GM23338 (cell line): Measurements from ENCODE around the gene SIGLEC7. TPM values are rescaled to one million over a fixed set of nuclear protein-coding genes. Genes with fewer than 3 reads are reported as not detected.

ENCODE experiments used
- ATAC-seq: fragments of 200-7000 bp; cut with Tn5 transposase; 3 replicates; pipeline ENCODE4 v1.9.1; 2020
- DNase-seq: peaks from one replicate; pipeline ENCODE4 v3.0.0-alpha.2; 2015; ENCODE audit warnings: low spot score
- H2AFZ ChIP-seq: fragments of 200-600 bp; sonication (generic); 2 replicates; pipeline ENCODE4 v1.8.0; 2016; ENCODE audit warnings: antibody characterized with exemption, mild to moderate bottlenecking, moderate library complexity
- H3F3A ChIP-seq: fragments of 200-600 bp; sonication (generic); replicated peaks from 2 replicates; pipeline ENCODE4 v1.8.0; 2017; ENCODE audit warnings: antibody characterized with exemption, mixed run types, low read depth
- H3K27ac ChIP-seq: fragments of 200-600 bp; sonication (generic); 2 replicates; pipeline ENCODE4 v1.6.1; 2016; ENCODE audit warnings: low read depth
- H3K27me3 ChIP-seq: fragments of 200-600 bp; sonication (generic); 2 replicates; pipeline ENCODE4 v1.8.0; 2016; ENCODE audit warnings: mild to moderate bottlenecking, mixed run types, moderate library complexity; ENCODE audit not compliant: insufficient read depth
- H3K36me3 ChIP-seq: fragments of 200-600 bp; sonication (generic); 2 replicates; pipeline ENCODE4 v1.8.0; 2016; ENCODE audit warnings: mild to moderate bottlenecking; ENCODE audit not compliant: insufficient read depth
- H3K4me1 ChIP-seq: fragments of 200-600 bp; sonication (generic); 2 replicates; pipeline ENCODE4 v1.8.0; 2016; ENCODE audit warnings: mild to moderate bottlenecking, moderate library complexity; ENCODE audit not compliant: insufficient read depth
- H3K4me2 ChIP-seq: fragments of 200-600 bp; sonication (generic); 2 replicates; pipeline ENCODE4 v1.7.1; 2017; ENCODE audit warnings: mixed run types
- H3K4me3 ChIP-seq: fragments of 200-600 bp; sonication (generic); 2 replicates; pipeline ENCODE4 v1.6.1; 2016; ENCODE audit warnings: mixed run types
- H3K79me2 ChIP-seq: fragments of 200-600 bp; sonication (generic); replicated peaks from 2 replicates; pipeline ENCODE4 v1.8.0; 2017; ENCODE audit warnings: mild to moderate bottlenecking; ENCODE audit not compliant: insufficient read depth
- H3K9me2 ChIP-seq: fragments of 200-600 bp; sonication (generic); 2 replicates; pipeline ENCODE4 v1.8.0; 2017; ENCODE audit not compliant: insufficient read depth
- H4K20me1 ChIP-seq: fragments of 200-600 bp; sonication (generic); replicated peaks from 2 replicates; pipeline ENCODE4 v1.8.0; 2017; ENCODE audit warnings: mild to moderate bottlenecking; ENCODE audit not compliant: insufficient read depth
- H3K27ac Mint-ChIP-seq: 2 replicates; pipeline ENCODE4 v1.8.0; 2020; ENCODE audit warnings: inconsistent platforms, mild to moderate bottlenecking, moderate library complexity, mixed read lengths
- H3K27me3 Mint-ChIP-seq: 3 replicates; pipeline ENCODE4 v1.8.0; 2022; ENCODE audit warnings: low read depth, mild to moderate bottlenecking, moderate library complexity, mixed read lengths, inconsistent platforms; ENCODE audit not compliant: insufficient read depth, poor library complexity
- H3K36me3 Mint-ChIP-seq: 3 replicates; pipeline ENCODE4 v1.8.0; 2021; ENCODE audit warnings: low read depth, mild to moderate bottlenecking, inconsistent platforms, moderate library complexity, mixed read lengths
- H3K4me1 Mint-ChIP-seq: 3 replicates; pipeline ENCODE4 v1.8.0; 2020; ENCODE audit warnings: mild to moderate bottlenecking, inconsistent platforms, mixed read lengths
- H3K4me3 Mint-ChIP-seq: 3 replicates; pipeline ENCODE4 v1.8.0; 2021; ENCODE audit warnings: moderate library complexity, mild to moderate bottlenecking, inconsistent platforms, mixed read lengths
- H3K9me3 Mint-ChIP-seq: 3 replicates; pipeline ENCODE4 v1.8.0; 2020; ENCODE audit warnings: moderate library complexity, mild to moderate bottlenecking, inconsistent platforms, mixed read lengths
- CREB1 ChIP-seq: fragments of 250-450 bp; sonication (Bioruptor Pico); IDR thresholded peaks from 2 replicates; pipeline ENCODE4 v1.5.0; 2020; ENCODE audit warnings: low read depth, mild to moderate bottlenecking, moderate library complexity
- EZH2 ChIP-seq: fragments of 200-600 bp; sonication (generic); IDR thresholded peaks from one replicate; pipeline ENCODE4 v1.8.0; 2017; ENCODE audit warnings: antibody characterized with exemption, mild to moderate bottlenecking, low read depth; ENCODE audit not compliant: unreplicated experiment
- EZH2phosphoT487 ChIP-seq: fragments of 200-600 bp; sonication (generic); IDR thresholded peaks from one replicate; pipeline ENCODE4 v1.8.1; 2018; ENCODE audit warnings: antibody characterized with exemption; ENCODE audit not compliant: unreplicated experiment
- JUNB ChIP-seq: IDR thresholded peaks from one replicate; pipeline ENCODE4 v1.6.1; 2016; ENCODE audit warnings: antibody characterized with exemption; ENCODE audit not compliant: unreplicated experiment
- NANOG ChIP-seq: IDR thresholded peaks from 2 replicates; pipeline ENCODE4 v1.6.1; 2016; ENCODE audit warnings: antibody characterized with exemption, borderline replicate concordance
- POLR2AphosphoS5 ChIP-seq: IDR thresholded peaks from 2 replicates; pipeline ENCODE4 v1.6.1; 2016; ENCODE audit warnings: antibody characterized with exemption, low read depth
- STAT1 ChIP-seq: IDR thresholded peaks from one replicate; pipeline ENCODE4 v1.6.1; 2016; ENCODE audit warnings: antibody characterized with exemption; ENCODE audit not compliant: unreplicated experiment
- ZNF114 ChIP-seq: fragments of 250-450 bp; sonication (Bioruptor Pico); IDR thresholded peaks from 2 replicates; pipeline ENCODE4 v1.5.0; 2020; ENCODE audit warnings: mild to moderate bottlenecking, moderate library complexity
- ZNF331 ChIP-seq: fragments of 250-450 bp; sonication (Bioruptor Pico); IDR thresholded peaks from 2 replicates; pipeline ENCODE4 v1.5.0; 2020; ENCODE audit warnings: low read depth, mild to moderate bottlenecking, moderate library complexity
- polyA plus RNA-seq: library from polyadenylated mRNA; unstranded; fragments of >200 nt; fragmentation: Nextera tagmentation; extraction: Ambion mirVana; gene quantifications from 2 replicates; pipeline ENCODE4 v1.2.1, GENCODE V29; 2016
- total RNA-seq: library from RNA; depleted of rRNA; stranded (reverse); fragments of >200 nt; shearing (Covaris generic); gene quantifications from 2 replicates; pipeline ENCODE4 v1.2.3, GENCODE V29; 2014
- TF ChIP-seq, protein P1 (sequence below): IDR thresholded peaks from one replicate; pipeline ENCODE4 v1.6.1; 2018; ENCODE audit warnings: antibody characterized with exemption; ENCODE audit not compliant: unreplicated experiment
- TF ChIP-seq, protein P2 (sequence below), 2 experiments: fragments of 200-600 bp in 1 of 2; sonication (generic) in 1 of 2; conservative IDR thresholded peaks; 2 replicates each; pipeline versions ENCODE4 v1.5.1 to v1.6.1; 2016 to 2017; ENCODE audit warnings: antibody characterized with exemption in 2 of 2, low read depth in 2 of 2, mild to moderate bottlenecking in 2 of 2, moderate library complexity in 1 of 2
- TF ChIP-seq, protein P3 (sequence below): fragments of 250-450 bp; sonication (Bioruptor Pico); IDR thresholded peaks from 2 replicates; pipeline ENCODE4 v1.5.0; 2020; ENCODE audit warnings: mild to moderate bottlenecking, moderate library complexity
- TF ChIP-seq, protein P4 (sequence below): IDR thresholded peaks from 2 replicates; pipeline ENCODE4 v1.6.1; 2016; ENCODE audit warnings: antibody characterized with exemption

SIGLEC7 gene
- total and polyA plus RNA-seq, 2 experiments from 2014 or later = not detected

DNA sequence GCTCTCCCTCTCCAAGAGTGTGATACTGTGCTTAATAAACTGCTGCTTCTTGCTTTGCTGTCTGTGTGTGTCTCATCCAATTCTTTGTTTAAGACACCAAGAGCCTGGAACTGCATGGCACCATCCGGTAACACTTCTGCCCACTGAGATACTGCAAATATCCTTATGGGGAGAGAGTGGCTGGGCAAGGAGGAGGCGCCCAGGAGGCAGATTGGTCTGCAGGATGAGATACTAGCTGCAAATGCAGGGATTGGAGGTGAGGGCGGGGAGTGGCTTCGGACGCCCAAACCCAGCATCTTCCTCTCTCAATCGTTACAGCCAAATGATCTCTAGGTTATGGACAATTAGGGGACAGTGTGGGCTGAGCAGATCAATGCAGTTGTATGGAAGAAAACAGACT lies 1.7 kb upstream of the SIGLEC7 start:
- Histone ChIP-seq H3K9me2 (no peaks in the 10 kb centered on the region), H3K79me2 (no peaks in the 10 kb centered on the region), H3K27ac (no peak overlapping the region), H3K36me3 (no peaks in the 10 kb centered on the region), H2AFZ (peak overlapping the region; percentile 89), H3K4me3 (peak overlapping the region; percentile 34), H3K4me1 (peaks cover 14% of the 10 kb centered on the region), H3K4me2 (peak overlapping the region; percentile 60), H4K20me1 (no peaks in the 10 kb centered on the region), H3K27me3 (no peaks in the 10 kb centered on the region), H3F3A (no peaks in the 10 kb centered on the region)
- ATAC-seq (peak; percentile 89), DNase-seq (peak; percentile 47)
- Mint-ChIP-seq H3K9me3 (peaks cover 3% of the 10 kb centered on the region; the same call in 2 of the 3 replicates), H3K27me3 (peaks cover 27% of the 10 kb centered on the region), H3K4me3 (peak overlapping the region; percentile 55), H3K36me3 (no peaks in the 10 kb centered on the region), H3K4me1 (peaks cover 31% of the 10 kb centered on the region), H3K27ac (no peak overlapping the region; the same call in 1 of the 2 replicates)
- TF ChIP-seq, protein P1, sequence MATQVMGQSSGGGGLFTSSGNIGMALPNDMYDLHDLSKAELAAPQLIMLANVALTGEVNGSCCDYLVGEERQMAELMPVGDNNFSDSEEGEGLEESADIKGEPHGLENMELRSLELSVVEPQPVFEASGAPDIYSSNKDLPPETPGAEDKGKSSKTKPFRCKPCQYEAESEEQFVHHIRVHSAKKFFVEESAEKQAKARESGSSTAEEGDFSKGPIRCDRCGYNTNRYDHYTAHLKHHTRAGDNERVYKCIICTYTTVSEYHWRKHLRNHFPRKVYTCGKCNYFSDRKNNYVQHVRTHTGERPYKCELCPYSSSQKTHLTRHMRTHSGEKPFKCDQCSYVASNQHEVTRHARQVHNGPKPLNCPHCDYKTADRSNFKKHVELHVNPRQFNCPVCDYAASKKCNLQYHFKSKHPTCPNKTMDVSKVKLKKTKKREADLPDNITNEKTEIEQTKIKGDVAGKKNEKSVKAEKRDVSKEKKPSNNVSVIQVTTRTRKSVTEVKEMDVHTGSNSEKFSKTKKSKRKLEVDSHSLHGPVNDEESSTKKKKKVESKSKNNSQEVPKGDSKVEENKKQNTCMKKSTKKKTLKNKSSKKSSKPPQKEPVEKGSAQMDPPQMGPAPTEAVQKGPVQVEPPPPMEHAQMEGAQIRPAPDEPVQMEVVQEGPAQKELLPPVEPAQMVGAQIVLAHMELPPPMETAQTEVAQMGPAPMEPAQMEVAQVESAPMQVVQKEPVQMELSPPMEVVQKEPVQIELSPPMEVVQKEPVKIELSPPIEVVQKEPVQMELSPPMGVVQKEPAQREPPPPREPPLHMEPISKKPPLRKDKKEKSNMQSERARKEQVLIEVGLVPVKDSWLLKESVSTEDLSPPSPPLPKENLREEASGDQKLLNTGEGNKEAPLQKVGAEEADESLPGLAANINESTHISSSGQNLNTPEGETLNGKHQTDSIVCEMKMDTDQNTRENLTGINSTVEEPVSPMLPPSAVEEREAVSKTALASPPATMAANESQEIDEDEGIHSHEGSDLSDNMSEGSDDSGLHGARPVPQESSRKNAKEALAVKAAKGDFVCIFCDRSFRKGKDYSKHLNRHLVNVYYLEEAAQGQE = no peak
- no peak for TF ChIP-seq STAT1
- TF ChIP-seq NANOG = no peak
- TF ChIP-seq, protein P2, sequence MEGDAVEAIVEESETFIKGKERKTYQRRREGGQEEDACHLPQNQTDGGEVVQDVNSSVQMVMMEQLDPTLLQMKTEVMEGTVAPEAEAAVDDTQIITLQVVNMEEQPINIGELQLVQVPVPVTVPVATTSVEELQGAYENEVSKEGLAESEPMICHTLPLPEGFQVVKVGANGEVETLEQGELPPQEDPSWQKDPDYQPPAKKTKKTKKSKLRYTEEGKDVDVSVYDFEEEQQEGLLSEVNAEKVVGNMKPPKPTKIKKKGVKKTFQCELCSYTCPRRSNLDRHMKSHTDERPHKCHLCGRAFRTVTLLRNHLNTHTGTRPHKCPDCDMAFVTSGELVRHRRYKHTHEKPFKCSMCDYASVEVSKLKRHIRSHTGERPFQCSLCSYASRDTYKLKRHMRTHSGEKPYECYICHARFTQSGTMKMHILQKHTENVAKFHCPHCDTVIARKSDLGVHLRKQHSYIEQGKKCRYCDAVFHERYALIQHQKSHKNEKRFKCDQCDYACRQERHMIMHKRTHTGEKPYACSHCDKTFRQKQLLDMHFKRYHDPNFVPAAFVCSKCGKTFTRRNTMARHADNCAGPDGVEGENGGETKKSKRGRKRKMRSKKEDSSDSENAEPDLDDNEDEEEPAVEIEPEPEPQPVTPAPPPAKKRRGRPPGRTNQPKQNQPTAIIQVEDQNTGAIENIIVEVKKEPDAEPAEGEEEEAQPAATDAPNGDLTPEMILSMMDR (conservative IDR thresholded peaks at IDR 0.05; ENCODE audit: low read depth in 2 of 2) = no peak
- no peak for TF ChIP-seq ZNF331 (CRISPR knock-in tag)
- no peak for TF ChIP-seq EZH2phosphoT487
- no peak for TF ChIP-seq JUNB
- TF ChIP-seq, protein P3, sequence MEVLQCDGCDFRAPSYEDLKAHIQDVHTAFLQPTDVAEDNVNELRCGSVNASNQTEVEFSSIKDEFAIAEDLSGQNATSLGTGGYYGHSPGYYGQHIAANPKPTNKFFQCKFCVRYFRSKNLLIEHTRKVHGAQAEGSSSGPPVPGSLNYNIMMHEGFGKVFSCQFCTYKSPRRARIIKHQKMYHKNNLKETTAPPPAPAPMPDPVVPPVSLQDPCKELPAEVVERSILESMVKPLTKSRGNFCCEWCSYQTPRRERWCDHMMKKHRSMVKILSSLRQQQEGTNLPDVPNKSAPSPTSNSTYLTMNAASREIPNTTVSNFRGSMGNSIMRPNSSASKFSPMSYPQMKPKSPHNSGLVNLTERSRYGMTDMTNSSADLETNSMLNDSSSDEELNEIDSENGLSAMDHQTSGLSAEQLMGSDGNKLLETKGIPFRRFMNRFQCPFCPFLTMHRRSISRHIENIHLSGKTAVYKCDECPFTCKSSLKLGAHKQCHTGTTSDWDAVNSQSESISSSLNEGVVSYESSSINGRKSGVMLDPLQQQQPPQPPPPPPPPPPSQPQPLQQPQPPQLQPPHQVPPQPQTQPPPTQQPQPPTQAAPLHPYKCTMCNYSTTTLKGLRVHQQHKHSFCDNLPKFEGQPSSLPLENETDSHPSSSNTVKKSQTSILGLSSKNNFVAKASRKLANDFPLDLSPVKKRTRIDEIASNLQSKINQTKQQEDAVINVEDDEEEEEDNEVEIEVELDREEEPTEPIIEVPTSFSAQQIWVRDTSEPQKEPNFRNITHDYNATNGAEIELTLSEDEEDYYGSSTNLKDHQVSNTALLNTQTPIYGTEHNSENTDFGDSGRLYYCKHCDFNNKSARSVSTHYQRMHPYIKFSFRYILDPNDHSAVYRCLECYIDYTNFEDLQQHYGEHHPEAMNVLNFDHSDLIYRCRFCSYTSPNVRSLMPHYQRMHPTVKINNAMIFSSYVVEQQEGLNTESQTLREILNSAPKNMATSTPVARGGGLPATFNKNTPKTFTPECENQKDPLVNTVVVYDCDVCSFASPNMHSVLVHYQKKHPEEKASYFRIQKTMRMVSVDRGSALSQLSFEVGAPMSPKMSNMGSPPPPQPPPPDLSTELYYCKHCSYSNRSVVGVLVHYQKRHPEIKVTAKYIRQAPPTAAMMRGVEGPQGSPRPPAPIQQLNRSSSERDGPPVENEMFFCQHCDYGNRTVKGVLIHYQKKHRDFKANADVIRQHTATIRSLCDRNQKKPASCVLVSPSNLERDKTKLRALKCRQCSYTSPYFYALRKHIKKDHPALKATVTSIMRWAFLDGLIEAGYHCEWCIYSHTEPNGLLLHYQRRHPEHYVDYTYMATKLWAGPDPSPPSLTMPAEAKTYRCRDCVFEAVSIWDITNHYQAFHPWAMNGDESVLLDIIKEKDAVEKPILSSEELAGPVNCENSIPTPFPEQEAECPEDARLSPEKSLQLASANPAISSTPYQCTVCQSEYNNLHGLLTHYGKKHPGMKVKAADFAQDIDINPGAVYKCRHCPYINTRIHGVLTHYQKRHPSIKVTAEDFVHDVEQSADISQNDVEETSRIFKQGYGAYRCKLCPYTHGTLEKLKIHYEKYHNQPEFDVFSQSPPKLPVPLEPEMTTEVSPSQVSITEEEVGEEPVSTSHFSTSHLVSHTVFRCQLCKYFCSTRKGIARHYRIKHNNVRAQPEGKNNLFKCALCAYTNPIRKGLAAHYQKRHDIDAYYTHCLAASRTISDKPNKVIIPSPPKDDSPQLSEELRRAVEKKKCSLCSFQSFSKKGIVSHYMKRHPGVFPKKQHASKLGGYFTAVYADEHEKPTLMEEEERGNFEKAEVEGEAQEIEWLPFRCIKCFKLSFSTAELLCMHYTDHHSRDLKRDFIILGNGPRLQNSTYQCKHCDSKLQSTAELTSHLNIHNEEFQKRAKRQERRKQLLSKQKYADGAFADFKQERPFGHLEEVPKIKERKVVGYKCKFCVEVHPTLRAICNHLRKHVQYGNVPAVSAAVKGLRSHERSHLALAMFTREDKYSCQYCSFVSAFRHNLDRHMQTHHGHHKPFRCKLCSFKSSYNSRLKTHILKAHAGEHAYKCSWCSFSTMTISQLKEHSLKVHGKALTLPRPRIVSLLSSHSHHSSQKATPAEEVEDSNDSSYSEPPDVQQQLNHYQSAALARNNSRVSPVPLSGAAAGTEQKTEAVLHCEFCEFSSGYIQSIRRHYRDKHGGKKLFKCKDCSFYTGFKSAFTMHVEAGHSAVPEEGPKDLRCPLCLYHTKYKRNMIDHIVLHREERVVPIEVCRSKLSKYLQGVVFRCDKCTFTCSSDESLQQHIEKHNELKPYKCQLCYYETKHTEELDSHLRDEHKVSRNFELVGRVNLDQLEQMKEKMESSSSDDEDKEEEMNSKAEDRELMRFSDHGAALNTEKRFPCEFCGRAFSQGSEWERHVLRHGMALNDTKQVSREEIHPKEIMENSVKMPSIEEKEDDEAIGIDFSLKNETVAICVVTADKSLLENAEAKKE (CRISPR knock-in tag) = no peak
- TF ChIP-seq ZNF114 = no peak
- no peak for TF ChIP-seq CREB1
- TF ChIP-seq EZH2 = no peak
- no peak for TF ChIP-seq POLR2AphosphoS5
- TF ChIP-seq, protein P4, sequence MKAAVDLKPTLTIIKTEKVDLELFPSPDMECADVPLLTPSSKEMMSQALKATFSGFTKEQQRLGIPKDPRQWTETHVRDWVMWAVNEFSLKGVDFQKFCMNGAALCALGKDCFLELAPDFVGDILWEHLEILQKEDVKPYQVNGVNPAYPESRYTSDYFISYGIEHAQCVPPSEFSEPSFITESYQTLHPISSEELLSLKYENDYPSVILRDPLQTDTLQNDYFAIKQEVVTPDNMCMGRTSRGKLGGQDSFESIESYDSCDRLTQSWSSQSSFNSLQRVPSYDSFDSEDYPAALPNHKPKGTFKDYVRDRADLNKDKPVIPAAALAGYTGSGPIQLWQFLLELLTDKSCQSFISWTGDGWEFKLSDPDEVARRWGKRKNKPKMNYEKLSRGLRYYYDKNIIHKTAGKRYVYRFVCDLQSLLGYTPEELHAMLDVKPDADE = no peak
